ENCODE measurements around the gene ZNF385B.

The ZNF385B gene

GRCh38 chr2:179758636-179759035, 102.8 kb downstream of the ZNF385B start:
- DNase-seq (ENCODE audit: low spot score in 2 of 2) (no peak), ATAC-seq (no peak)
- Mint-ChIP-seq H3K36me3 (no peaks in the 10 kb centered on the region), H3K4me3 (no peak overlapping the region), H3K4me1 (no peaks in the 10 kb centered on the region), H3K27ac (no peak overlapping the region), H3K9me3 (no peaks in the 10 kb centered on the region)

- no peaks in the 10 kb centered on the region for H3K9me3 Mint-ChIP-seq
- no peak for ATAC-seq
These were observed 110.1 kb downstream of the ZNF385B start for GRCh38 chr2:179751163-179751809.

GRCh38 chr2:179749210-179749609, 112.2 kb downstream of the ZNF385B start:
- ATAC-seq (no peak), DNase-seq (ENCODE audit: low spot score in 2 of 2) (no peak)
- Mint-ChIP-seq H3K36me3 (no peaks in the 10 kb centered on the region), H3K9me3 (no peaks in the 10 kb centered on the region), H3K4me3 (no peak overlapping the region), H3K4me1 (no peaks in the 10 kb centered on the region), H3K27ac (no peak overlapping the region)

More at GRCh38 chr2:179751163-179751809, 110.1 kb downstream of the ZNF385B start:
- Mint-ChIP-seq H3K36me3 (no peaks in the 10 kb centered on the region), H3K4me3 (no peak overlapping the region), H3K4me1 (no peaks in the 10 kb centered on the region), H3K27ac (no peak overlapping the region)
- DNase-seq (ENCODE audit: low spot score in 2 of 2): no peak

GRCh38 chr2:179746981-179747380, 114.4 kb downstream of the ZNF385B start:
- no peaks in the 10 kb centered on the region for H3K36me3 Mint-ChIP-seq
- no peak for ATAC-seq
- H3K4me3 Mint-ChIP-seq: no peak overlapping the region
- H3K9me3 Mint-ChIP-seq: no peaks in the 10 kb centered on the region
- no peak for DNase-seq (ENCODE audit: low spot score in 2 of 2)
- no peak overlapping the region for H3K27ac Mint-ChIP-seq
- no peaks in the 10 kb centered on the region for H3K4me1 Mint-ChIP-seq

GRCh38 chr2:179745635-179746256, 115.7 kb downstream of the ZNF385B start:
- DNase-seq (ENCODE audit: low spot score in 2 of 2): no peak
- Mint-ChIP-seq H3K27ac (no peak overlapping the region), H3K4me1 (no peaks in the 10 kb centered on the region), H3K36me3 (no peaks in the 10 kb centered on the region), H3K9me3 (no peaks in the 10 kb centered on the region), H3K4me3 (no peak overlapping the region)
- no peak for ATAC-seq

- H3K36me3 Mint-ChIP-seq: no peaks in the 10 kb centered on the region
- no peaks in the 10 kb centered on the region for H3K9me3 Mint-ChIP-seq
- no peak overlapping the region for H3K27ac Mint-ChIP-seq
- H3K4me1 Mint-ChIP-seq: no peaks in the 10 kb centered on the region
- ATAC-seq (no peak), DNase-seq (ENCODE audit: low spot score in 2 of 2) (no peak)
- no peak overlapping the region for H3K4me3 Mint-ChIP-seq
These were observed 117.0 kb downstream of the ZNF385B start for GRCh38 chr2:179744401-179744800.

- Mint-ChIP-seq H3K9me3 (no peaks in the 10 kb centered on the region), H3K4me3 (no peak overlapping the region), H3K27ac (no peak overlapping the region), H3K36me3 (no peaks in the 10 kb centered on the region), H3K4me1 (no peaks in the 10 kb centered on the region)
- DNase-seq (ENCODE audit: low spot score in 2 of 2) (no peak), ATAC-seq (no peak)
These were observed 120.1 kb downstream of the ZNF385B start for GRCh38 chr2:179741317-179741716.

GRCh38 chr2:179729966-179730365, 131.4 kb downstream of the ZNF385B start:
- Mint-ChIP-seq H3K9me3 (no peaks in the 10 kb centered on the region), H3K36me3 (no peaks in the 10 kb centered on the region), H3K4me1 (no peaks in the 10 kb centered on the region), H3K4me3 (no peak overlapping the region), H3K27ac (no peak overlapping the region)
- no peak for DNase-seq (ENCODE audit: low spot score in 2 of 2)
- ATAC-seq: no peak

- H3K4me1 Mint-ChIP-seq: no peaks in the 10 kb centered on the region
- ATAC-seq: no peak
- H3K27ac Mint-ChIP-seq: no peak overlapping the region
- no peak for DNase-seq (ENCODE audit: low spot score in 2 of 2)
- no peaks in the 10 kb centered on the region for H3K36me3 Mint-ChIP-seq
- no peak overlapping the region for H3K4me3 Mint-ChIP-seq
- no peaks in the 10 kb centered on the region for H3K9me3 Mint-ChIP-seq
These were observed 134.8 kb downstream of the ZNF385B start for GRCh38 chr2:179726461-179727180.

- H3K9me3 Mint-ChIP-seq: no peaks in the 10 kb centered on the region
- no peak overlapping the region for H3K4me3 Mint-ChIP-seq
- DNase-seq (ENCODE audit: low spot score in 2 of 2) (no peak), ATAC-seq (no peak)
- H3K27ac Mint-ChIP-seq: no peak overlapping the region
- no peaks in the 10 kb centered on the region for H3K4me1 Mint-ChIP-seq
- H3K36me3 Mint-ChIP-seq: no peaks in the 10 kb centered on the region
These were observed 137.0 kb downstream of the ZNF385B start for GRCh38 chr2:179724403-179724802.

- ATAC-seq (no peak), DNase-seq (ENCODE audit: low spot score in 2 of 2) (no peak)
- H3K4me3 Mint-ChIP-seq: no peak overlapping the region
- no peak overlapping the region for H3K27ac Mint-ChIP-seq
- no peaks in the 10 kb centered on the region for H3K4me1 Mint-ChIP-seq
- no peaks in the 10 kb centered on the region for H3K36me3 Mint-ChIP-seq
- no peaks in the 10 kb centered on the region for H3K9me3 Mint-ChIP-seq
These were observed 141.1 kb downstream of the ZNF385B start for GRCh38 chr2:179720173-179720772.

GRCh38 chr2:179715871-179716270, 145.5 kb downstream of the ZNF385B start:
- ATAC-seq (no peak), DNase-seq (ENCODE audit: low spot score in 2 of 2) (no peak)
- no peaks in the 10 kb centered on the region for H3K36me3 Mint-ChIP-seq
- no peaks in the 10 kb centered on the region for H3K9me3 Mint-ChIP-seq
- H3K4me3 Mint-ChIP-seq: no peak overlapping the region
- no peaks in the 10 kb centered on the region for H3K4me1 Mint-ChIP-seq
- no peak overlapping the region for H3K27ac Mint-ChIP-seq

- no peak for ATAC-seq
- no peak overlapping the region for H3K27ac Mint-ChIP-seq
- H3K36me3 Mint-ChIP-seq: no peaks in the 10 kb centered on the region
- H3K4me1 Mint-ChIP-seq: no peaks in the 10 kb centered on the region
- no peak overlapping the region for H3K4me3 Mint-ChIP-seq
- DNase-seq (ENCODE audit: low spot score in 2 of 2): no peak
- no peaks in the 10 kb centered on the region for H3K9me3 Mint-ChIP-seq
These were observed 146.2 kb downstream of the ZNF385B start for GRCh38 chr2:179715196-179715595.

- ATAC-seq (no peak), DNase-seq (ENCODE audit: low spot score in 2 of 2) (no peak)
- H3K27ac Mint-ChIP-seq: no peak overlapping the region
- peaks cover 3% of the 10 kb centered on the region for H3K9me3 Mint-ChIP-seq
- H3K4me1 Mint-ChIP-seq: no peaks in the 10 kb centered on the region
- H3K4me3 Mint-ChIP-seq: no peak overlapping the region
- H3K36me3 Mint-ChIP-seq: no peaks in the 10 kb centered on the region
These were observed 148.6 kb downstream of the ZNF385B start for GRCh38 chr2:179712825-179713224.

- Mint-ChIP-seq H3K4me1 (no peaks in the 10 kb centered on the region), H3K9me3 (peaks cover 3% of the 10 kb centered on the region), H3K4me3 (no peak overlapping the region), H3K36me3 (no peaks in the 10 kb centered on the region), H3K27ac (no peak overlapping the region)
- no peak for ATAC-seq
- DNase-seq (ENCODE audit: low spot score in 2 of 2): no peak
These were observed 150.0 kb downstream of the ZNF385B start for GRCh38 chr2:179711375-179711774.

GRCh38 chr2:179703702-179704101, 157.7 kb downstream of the ZNF385B start:
- DNase-seq (ENCODE audit: low spot score in 2 of 2): no peak

More at GRCh38 chr2:179703702-179704101, 157.7 kb downstream of the ZNF385B start:
- Mint-ChIP-seq H3K4me1 (no peaks in the 10 kb centered on the region), H3K4me3 (no peak overlapping the region), H3K36me3 (no peaks in the 10 kb centered on the region), H3K9me3 (peaks cover 8% of the 10 kb centered on the region), H3K27ac (no peak overlapping the region)
- ATAC-seq: no peak
